ENCODE results near the gene NEU4.
"Not testable (repeated sequence)": the region's sequence is repeated elsewhere in the genome, so short reads cannot be mapped to it uniquely, and the experiment has no call there.

DNA sequence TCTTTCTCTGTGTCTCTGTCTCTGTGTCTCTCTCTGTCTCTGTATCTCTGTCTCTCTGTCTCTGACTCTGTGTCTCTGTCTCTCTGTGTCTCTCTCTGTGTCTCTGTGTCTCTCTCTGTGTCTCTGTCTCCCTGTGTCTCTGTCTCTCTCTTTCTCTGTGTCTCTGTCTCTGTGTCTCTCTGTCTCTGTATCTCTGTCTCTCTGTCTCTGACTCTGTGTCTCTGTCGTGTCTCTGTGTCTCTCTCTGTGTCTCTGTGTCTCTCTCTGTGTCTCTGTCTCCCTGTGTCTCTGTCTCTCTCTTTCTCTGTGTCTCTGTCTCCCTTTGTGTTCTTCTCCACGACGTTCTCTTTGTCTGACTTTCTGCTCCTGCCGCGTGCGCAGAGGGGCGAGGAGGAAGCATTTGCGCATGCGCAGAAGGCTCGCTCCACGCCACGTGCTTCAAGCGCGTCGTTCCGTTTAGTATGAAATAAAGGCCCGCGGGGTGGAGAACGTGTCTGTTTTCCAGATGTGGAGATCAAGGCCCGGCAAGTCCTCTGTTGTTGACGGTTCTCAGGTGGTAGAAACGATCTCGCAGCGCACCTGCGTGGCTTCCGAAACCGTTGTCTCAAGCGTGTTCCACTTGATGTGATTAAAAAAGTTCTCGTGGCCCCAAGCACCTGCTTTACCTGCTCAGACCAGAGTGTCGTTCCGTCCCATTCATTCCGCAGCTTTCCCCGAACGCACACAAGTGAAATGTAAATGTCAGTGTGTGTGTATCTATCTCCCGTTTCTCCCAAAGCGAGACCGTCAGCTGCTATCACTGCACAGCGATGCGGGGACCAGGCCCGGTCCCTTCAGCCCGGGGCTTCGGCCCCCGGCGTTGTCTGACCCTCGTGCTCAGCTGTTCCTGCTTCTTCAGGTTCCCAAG lies 14.8 kb downstream of the NEU4 start:
- TF ChIP-seq, protein P1, sequence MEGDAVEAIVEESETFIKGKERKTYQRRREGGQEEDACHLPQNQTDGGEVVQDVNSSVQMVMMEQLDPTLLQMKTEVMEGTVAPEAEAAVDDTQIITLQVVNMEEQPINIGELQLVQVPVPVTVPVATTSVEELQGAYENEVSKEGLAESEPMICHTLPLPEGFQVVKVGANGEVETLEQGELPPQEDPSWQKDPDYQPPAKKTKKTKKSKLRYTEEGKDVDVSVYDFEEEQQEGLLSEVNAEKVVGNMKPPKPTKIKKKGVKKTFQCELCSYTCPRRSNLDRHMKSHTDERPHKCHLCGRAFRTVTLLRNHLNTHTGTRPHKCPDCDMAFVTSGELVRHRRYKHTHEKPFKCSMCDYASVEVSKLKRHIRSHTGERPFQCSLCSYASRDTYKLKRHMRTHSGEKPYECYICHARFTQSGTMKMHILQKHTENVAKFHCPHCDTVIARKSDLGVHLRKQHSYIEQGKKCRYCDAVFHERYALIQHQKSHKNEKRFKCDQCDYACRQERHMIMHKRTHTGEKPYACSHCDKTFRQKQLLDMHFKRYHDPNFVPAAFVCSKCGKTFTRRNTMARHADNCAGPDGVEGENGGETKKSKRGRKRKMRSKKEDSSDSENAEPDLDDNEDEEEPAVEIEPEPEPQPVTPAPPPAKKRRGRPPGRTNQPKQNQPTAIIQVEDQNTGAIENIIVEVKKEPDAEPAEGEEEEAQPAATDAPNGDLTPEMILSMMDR (IDR thresholded peaks at IDR 0.05), result not testable (repeated sequence)
- not testable (repeated sequence) for TF ChIP-seq POLR2A (IDR thresholded peaks at IDR 0.05)
